Lower leg skin (tissue), 3 donors: Measurements from ENCODE around the gene FBN1.

Source experiments
- CTCF ChIP-seq, 3 donors: fragments of 450-650 bp; IDR thresholded peaks; one replicate each; pipeline ENCODE4 v1.5.1; 2016; ENCODE audit warnings: antibody characterized with exemption in 3 of 3, mild to moderate bottlenecking in 3 of 3, moderate library complexity in 2 of 3
- POLR2A ChIP-seq, 2 donors: fragments of 450-650 bp; IDR thresholded peaks; one replicate each; pipeline ENCODE4 v1.6.1; 2016 to 2017; ENCODE audit warnings: antibody characterized with exemption in 2 of 2, mild to moderate bottlenecking in 1 of 2, moderate library complexity in 1 of 2

GRCh38 chr15:48592221-48592731 is 53.2 kb downstream of the FBN1 start:
- no peak for TF ChIP-seq CTCF (IDR thresholded peaks at IDR 0.05)
- no peak for TF ChIP-seq POLR2A (IDR thresholded peaks at IDR 0.05)
